Panc1 (cell line): ENCODE results near the gene ITSN2. TPM values are rescaled to one million over a fixed set of nuclear protein-coding genes. Genes with fewer than 3 reads are reported as not detected.

Source experiments
- ATAC-seq: fragments of 200-7000 bp; cut with Tn5 transposase; 2 replicates; pipeline ENCODE4 v1.9.1; 2020; ENCODE audit warnings: mild to moderate bottlenecking, moderate library complexity
- BruUV-seq: library from RNA; stranded (reverse); fragments of 400-500 nt; replicated peaks from 2 replicates; lab custom pipeline; 2021; lab: Mats Ljungman, UMichigan
- CTCF ChIA-PET: fragments of 300-600 bp; sonication (Branson Sonifier 250); formaldehyde crosslinking; loops from one replicate; lab custom pipeline; 2022; ENCODE audit warnings: antibody characterized with exemption; lab: Charles Lee
- POLR2A ChIA-PET: fragments of 300-600 bp; sonication (Branson Sonifier 250); formaldehyde crosslinking; loops from one replicate; lab custom pipeline; 2022; ENCODE audit warnings: antibody characterized with exemption; lab: Charles Lee
- DNase-seq: peaks from one replicate; pipeline ENCODE4 v3.0.0-alpha.2; 2010; ENCODE audit warnings: low read depth, low spot score
- H3K27ac ChIP-seq: 2 replicates; pipeline ENCODE4 v1.5.1; 2011; ENCODE audit warnings: mild to moderate bottlenecking, low read length, inconsistent platforms
- H3K27me3 ChIP-seq: fragments of 200-500 bp; sonication (Bioruptor generic); 2 replicates; pipeline ENCODE4 v1.6.0; 2014; ENCODE audit warnings: low read length, inconsistent platforms; ENCODE audit not compliant: control insufficient read depth, insufficient read depth
- H3K36me3 ChIP-seq: fragments of 200-500 bp; sonication (Bioruptor generic); 2 replicates; pipeline ENCODE4 v1.5.1; 2014; ENCODE audit warnings: inconsistent platforms, mild to moderate bottlenecking, low read length, moderate library complexity; ENCODE audit not compliant: control insufficient read depth, insufficient read depth
- H3K4me1 ChIP-seq: 2 replicates; pipeline ENCODE4 v1.5.1; 2011; ENCODE audit warnings: inconsistent platforms, mild to moderate bottlenecking, low read length, moderate library complexity; ENCODE audit not compliant: control insufficient read depth, insufficient read depth
- H3K4me3 ChIP-seq, 2 experiments: 2 replicates each; pipeline ENCODE4 v1.5.1; 2011 to 2012; ENCODE audit warnings: low read depth in 2 of 2, low read length in 2 of 2, mild to moderate bottlenecking in 2 of 2, inconsistent platforms in 1 of 2, moderate library complexity in 1 of 2
- H3K9me3 ChIP-seq: fragments of 200-500 bp; sonication (Bioruptor generic); 2 replicates; pipeline ENCODE4 v1.5.1; 2014; ENCODE audit warnings: low read depth, mild to moderate bottlenecking, inconsistent platforms, low read length, moderate library complexity; ENCODE audit not compliant: control insufficient read depth, insufficient read depth
- CTCF ChIP-seq: fragments of 450-650 bp; IDR thresholded peaks from 2 replicates; pipeline ENCODE4 v1.5.1; 2017; ENCODE audit warnings: mild to moderate bottlenecking
- POLR2AphosphoS5 ChIP-seq: IDR thresholded peaks from 2 replicates; pipeline ENCODE4 v1.6.1; 2012; ENCODE audit warnings: mild to moderate bottlenecking, low read depth, low read length, moderate library complexity
- REST ChIP-seq, 2 experiments: IDR thresholded peaks; 2 replicates each; pipeline ENCODE4 v1.6.1; 2011 to 2012; ENCODE audit warnings: low read depth in 2 of 2, control low read depth in 1 of 2, low read length in 1 of 2, mild to moderate bottlenecking in 1 of 2, moderate library complexity in 1 of 2; ENCODE audit not compliant: insufficient read depth in 1 of 2
- SIN3A ChIP-seq: IDR thresholded peaks from 2 replicates; pipeline ENCODE4 v1.6.1; 2012; ENCODE audit warnings: low read depth, mild to moderate bottlenecking, low read length, moderate library complexity, borderline replicate concordance; ENCODE audit not compliant: insufficient read depth
- TCF7L2 ChIP-seq: IDR thresholded peaks from 2 replicates; pipeline ENCODE4 v1.6.1; 2011; ENCODE audit warnings: mild to moderate bottlenecking, low read depth, low read length, inconsistent platforms
- in situ Hi-C: cut with HindIII; loops from 2 replicates; pipeline ENCODE4 v1.10.0; 2016; ENCODE audit warnings: low sequenced_read_pairs, low pct_unique_long_range_greater_than_20kb
- intact Hi-C: fragments of 100-400 bp; cut with micrococcal nuclease; formaldehyde crosslinking; loops from one replicate; pipeline ENCODE4 v1.10.0; 2022; ENCODE audit not compliant: unreplicated experiment
- total RNA-seq: library from RNA; stranded (reverse); gene quantifications from one replicate; pipeline ENCODE4 v1.2.1, GENCODE V29; 2021; ENCODE audit not compliant: unreplicated experiment

Gene ITSN2
- total RNA-seq, 1 experiment from 2014 or later: 57.7 TPM

DNA sequence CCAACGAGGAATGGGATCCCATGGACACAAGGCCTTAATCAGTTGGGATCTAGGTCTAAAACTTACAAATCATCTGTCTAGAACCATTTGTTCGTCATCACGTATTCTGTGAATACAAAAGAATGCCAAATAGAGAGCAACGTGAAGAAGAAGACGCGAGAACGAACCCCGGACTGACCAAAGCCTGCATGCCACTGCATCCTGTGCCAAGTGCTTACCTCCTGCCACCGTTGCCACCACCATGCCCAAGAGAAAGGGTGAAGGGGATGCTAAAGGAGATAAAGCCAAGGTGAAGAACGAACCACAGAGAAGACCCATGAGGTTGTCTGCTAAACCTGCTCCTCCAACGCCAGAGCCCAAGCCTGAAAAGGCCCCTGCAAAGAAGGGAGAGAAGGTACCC, 30.2 kb downstream of the ITSN2 start:
- ChIA-PET CTCF (interaction anchor here (0.5 kb wide), 1 partner anchor 262 kb away, joined by 4 read pairs; no protein-coding TSS in a partner anchor), POLR2A (no interaction called here)
- ATAC-seq (no peak), DNase-seq (no peak)
- Histone ChIP-seq H3K27me3 (no peaks in the 10 kb centered on the region), H3K4me1 (no peaks in the 10 kb centered on the region), H3K27ac (no peak overlapping the region), H3K4me3 (no peak overlapping the region), H3K36me3 (no peaks in the 10 kb centered on the region), H3K9me3 (no peaks in the 10 kb centered on the region)
- TF ChIP-seq REST (IDR thresholded peaks at IDR 0.05; ENCODE audit: insufficient read depth in 1 of 2, low read depth in 2 of 2, low read length in 1 of 2): no peak
- no peak for TF ChIP-seq SIN3A
- no peak for TF ChIP-seq TCF7L2
- no peak for TF ChIP-seq CTCF
- no peak for TF ChIP-seq POLR2AphosphoS5
- no TSS peak for BruUV-seq
- intact Hi-C loops: no loop called here
- in situ Hi-C loops: no loop called here

GRCh38 chr2:24329700-24330099, 30.6 kb downstream of the ITSN2 start:
- H3K9me3 ChIP-seq: no peaks in the 10 kb centered on the region
- H3K4me3 ChIP-seq: no peak overlapping the region
- TF ChIP-seq SIN3A (no peak), POLR2AphosphoS5 (no peak), TCF7L2 (no peak)
- H3K27ac ChIP-seq: no peak overlapping the region
- in situ Hi-C loops (no loop called here), intact Hi-C loops (no loop called here)
- ATAC-seq (no peak), DNase-seq (no peak)
- H3K4me1 ChIP-seq: no peaks in the 10 kb centered on the region
- no TSS peak for BruUV-seq
- ChIA-PET POLR2A (no interaction called here), CTCF (interaction anchor here (0.5 kb wide), 1 partner anchor 262 kb away, joined by 4 read pairs; no protein-coding TSS in a partner anchor)
- no peaks in the 10 kb centered on the region for H3K27me3 ChIP-seq
- H3K36me3 ChIP-seq: no peaks in the 10 kb centered on the region

- no TSS peak for BruUV-seq
- no peaks in the 10 kb centered on the region for H3K27me3 ChIP-seq
- no peak for ATAC-seq
Observed at GRCh38 chr2:24328010-24328409, 32.3 kb downstream of the ITSN2 start.

More at GRCh38 chr2:24328010-24328409, 32.3 kb downstream of the ITSN2 start:
- DNase-seq: no peak
- Histone ChIP-seq H3K4me3 (no peak overlapping the region), H3K27ac (no peak overlapping the region), H3K36me3 (no peaks in the 10 kb centered on the region), H3K9me3 (no peaks in the 10 kb centered on the region), H3K4me1 (no peaks in the 10 kb centered on the region)
- ChIA-PET CTCF (interaction anchor here (0.7 kb wide), 1 partner anchor 57 kb away, joined by 4 read pairs; no protein-coding TSS in a partner anchor), POLR2A (no interaction called here)
- TF ChIP-seq CTCF (no peak), POLR2AphosphoS5 (no peak), TCF7L2 (no peak), SIN3A (no peak), REST (IDR thresholded peaks at IDR 0.05; ENCODE audit: insufficient read depth in 1 of 2, low read depth in 2 of 2, low read length in 1 of 2) (no peak)
- intact Hi-C loops (no loop called here), in situ Hi-C loops (no loop called here)
